Neural cell (in vitro differentiated cells): Measurements from ENCODE around the gene KIFAP3. TPM values are rescaled to one million over a fixed set of nuclear protein-coding genes. Genes with fewer than 3 reads are reported as not detected.

Source experiments
- H2AFZ ChIP-seq: fragments of 200-600, 300-800 bp; sonication (generic), shearing (Covaris generic); 2 replicates; pipeline ENCODE4 v1.6.0; 2014; ENCODE audit warnings: low read depth, mild to moderate bottlenecking, antibody characterized with exemption, low read length, moderate library complexity
- H3F3A ChIP-seq: fragments of 200-600 bp; shearing (Covaris generic); 2 replicates; pipeline ENCODE4 v1.6.1; 2016; ENCODE audit warnings: mild to moderate bottlenecking, moderate library complexity, mixed read lengths, antibody characterized with exemption, low read length; ENCODE audit not compliant: insufficient read depth, poor library complexity, severe bottlenecking
- H3K27ac ChIP-seq: fragments of 200-600, 300-800 bp; sonication (generic), shearing (Covaris generic); 2 replicates; pipeline ENCODE4 v1.5.1; 2014; ENCODE audit warnings: mild to moderate bottlenecking, low read length, moderate library complexity
- H3K27me3 ChIP-seq: fragments of 300-800, 200-600 bp; sonication (generic), shearing (Covaris generic); 2 replicates; pipeline ENCODE4 v1.6.0; 2014; ENCODE audit warnings: mild to moderate bottlenecking, low read depth, low read length, moderate library complexity; ENCODE audit not compliant: insufficient read depth
- H3K36me3 ChIP-seq: fragments of 300-800, 200-600 bp; sonication (generic), shearing (Covaris generic); 2 replicates; pipeline ENCODE4 v1.5.1; 2014; ENCODE audit warnings: mild to moderate bottlenecking, antibody characterized with exemption, low read length, moderate library complexity; ENCODE audit not compliant: insufficient read depth
- H3K4me2 ChIP-seq: fragments of 300-800, 200-600 bp; sonication (generic), shearing (Covaris generic); 2 replicates; pipeline ENCODE4 v1.6.0; 2014; ENCODE audit warnings: mild to moderate bottlenecking, low read length
- H3K4me3 ChIP-seq: fragments of 300-800, 200-600 bp; sonication (generic), shearing (Covaris generic); 2 replicates; pipeline ENCODE4 v1.5.1; 2014; ENCODE audit warnings: mild to moderate bottlenecking, low read length, moderate library complexity
- H3K79me2 ChIP-seq: fragments of 200-600 bp; shearing (Covaris generic); replicated peaks from 2 replicates; pipeline ENCODE4 v1.6.0; 2014; ENCODE audit warnings: mild to moderate bottlenecking, low read length, moderate library complexity; ENCODE audit not compliant: insufficient read depth
- H3K9ac ChIP-seq: fragments of 300-800, 200-600 bp; sonication (generic), shearing (Covaris generic); 2 replicates; pipeline ENCODE4 v1.6.1; 2016; ENCODE audit warnings: mild to moderate bottlenecking, low read length, mixed read lengths
- H3K9me2 ChIP-seq: fragments of 200-600 bp; shearing (Covaris generic); 2 replicates; pipeline ENCODE4 v1.6.1; 2016; ENCODE audit warnings: mild to moderate bottlenecking, low read length, mixed read lengths; ENCODE audit not compliant: insufficient read depth
- H3K9me3 ChIP-seq: fragments of 200-600, 300-800 bp; sonication (generic), shearing (Covaris generic); 2 replicates; pipeline ENCODE4 v1.6.1; 2016; ENCODE audit warnings: mild to moderate bottlenecking, mixed run types, low read length, moderate library complexity, mixed read lengths
- H4K20me1 ChIP-seq: fragments of 200-600 bp; shearing (Covaris generic); 2 replicates; pipeline ENCODE4 v1.6.1; 2016; ENCODE audit warnings: mild to moderate bottlenecking, mixed run types; ENCODE audit not compliant: insufficient read depth
- CTCF ChIP-seq: fragments of 450-650 bp; IDR thresholded peaks from 2 replicates; pipeline ENCODE4 v1.5.1; 2014; ENCODE audit warnings: antibody characterized with exemption, mild to moderate bottlenecking, moderate library complexity; ENCODE audit not compliant: poor library complexity, severe bottlenecking
- EP300 ChIP-seq: fragments of 450-650 bp; conservative IDR thresholded peaks from 2 replicates; pipeline ENCODE4 v1.6.1; 2014; ENCODE audit warnings: antibody characterized with exemption, mild to moderate bottlenecking, moderate library complexity; ENCODE audit not compliant: poor library complexity, severe bottlenecking
- EZH2 ChIP-seq: fragments of 200-600, 300-800 bp; shearing (Covaris generic), sonication (generic); IDR thresholded peaks from 2 replicates; pipeline ENCODE4 v1.6.1; 2014; ENCODE audit warnings: antibody characterized with exemption, low read length, borderline replicate concordance, mild to moderate bottlenecking; ENCODE audit not compliant: insufficient read depth, poor library complexity, severe bottlenecking
- MXI1 ChIP-seq: fragments of 450-650 bp; conservative IDR thresholded peaks from 2 replicates; pipeline ENCODE4 v1.6.1; 2014; ENCODE audit warnings: antibody characterized with exemption, mild to moderate bottlenecking; ENCODE audit not compliant: poor library complexity, severe bottlenecking
- POLR2AphosphoS5 ChIP-seq: IDR thresholded peaks from 2 replicates; pipeline ENCODE4 v1.6.1; 2012
- RAD21 ChIP-seq: fragments of 450-650 bp; conservative IDR thresholded peaks from 2 replicates; pipeline ENCODE4 v1.6.1; 2014; ENCODE audit warnings: antibody characterized with exemption, mild to moderate bottlenecking, moderate library complexity
- REST ChIP-seq: IDR thresholded peaks from 2 replicates; pipeline ENCODE4 v1.6.1; 2012; ENCODE audit warnings: borderline replicate concordance
- SMC3 ChIP-seq: fragments of 450-650 bp; conservative IDR thresholded peaks from 2 replicates; pipeline ENCODE4 v1.6.1; 2014; ENCODE audit warnings: antibody characterized with exemption, mild to moderate bottlenecking, moderate library complexity; ENCODE audit not compliant: poor library complexity
- TAF1 ChIP-seq: IDR thresholded peaks from 2 replicates; pipeline ENCODE4 v1.6.1; 2012; ENCODE audit warnings: low read depth
- polyA plus RNA-seq: library from polyadenylated mRNA; depleted of rRNA; stranded (reverse); fragments of >200 nt; gene quantifications from 2 replicates; pipeline ENCODE4 v1.2.3, GENCODE V29; 2014

The KIFAP3 gene
- polyA plus RNA-seq, 1 donor from 2014 or later: 256 TPM

GRCh38 chr1:169879034-169879840, 195.3 kb downstream of the KIFAP3 start:
- Histone ChIP-seq H3F3A (no peaks in the 10 kb centered on the region), H3K27ac (no peak overlapping the region), H3K4me2 (no peak overlapping the region), H3K9ac (no peak overlapping the region), H3K9me2 (no peaks in the 10 kb centered on the region), H3K9me3 (no peaks in the 10 kb centered on the region), H3K27me3 (no peaks in the 10 kb centered on the region), H4K20me1 (no peaks in the 10 kb centered on the region), H2AFZ (no peak overlapping the region), H3K36me3 (peaks cover 1% of the 10 kb centered on the region), H3K4me3 (no peak overlapping the region), H3K79me2 (no peaks in the 10 kb centered on the region)
- TF ChIP-seq MXI1 (no peak), EZH2 (no peak), RAD21 (no peak), EP300 (no peak), CTCF (no peak), TAF1 (no peak), SMC3 (no peak), POLR2AphosphoS5 (no peak), REST (no peak)

- TF ChIP-seq CTCF (no peak), RAD21 (no peak), REST (no peak), MXI1 (no peak), EZH2 (no peak), TAF1 (no peak)
- H3K27me3 ChIP-seq: no peaks in the 10 kb centered on the region
- H4K20me1 ChIP-seq: no peaks in the 10 kb centered on the region
- no peaks in the 10 kb centered on the region for H3K9me2 ChIP-seq
- no peak overlapping the region for H2AFZ ChIP-seq
- no peaks in the 10 kb centered on the region for H3F3A ChIP-seq
- H3K4me2 ChIP-seq: no peak overlapping the region
- H3K79me2 ChIP-seq: no peaks in the 10 kb centered on the region
- no peak overlapping the region for H3K9ac ChIP-seq
- H3K27ac ChIP-seq: no peak overlapping the region
- no peaks in the 10 kb centered on the region for H3K9me3 ChIP-seq
- no peak overlapping the region for H3K4me3 ChIP-seq
- peaks cover 8% of the 10 kb centered on the region for H3K36me3 ChIP-seq
Measured at GRCh38 chr1:169878498-169878897, 196.0 kb downstream of the KIFAP3 start.
